PC-9 (cell line): ENCODE data around the gene TRPM5. TPM values are rescaled to one million over a fixed set of nuclear protein-coding genes. Genes with fewer than 3 reads are reported as not detected.

Experiments
- BruUV-seq: library from RNA; stranded (reverse); fragments of 400-500 nt; replicated peaks from 2 replicates; lab custom pipeline; 2021; lab: Mats Ljungman, UMichigan
- CTCF ChIA-PET: fragments of 300-600 bp; sonication (Branson Sonifier 250); formaldehyde crosslinking; loops from one replicate; lab custom pipeline; 2022; ENCODE audit warnings: antibody characterized with exemption; lab: Charles Lee
- POLR2A ChIA-PET: fragments of 300-600 bp; sonication (Branson Sonifier 250); formaldehyde crosslinking; loops from one replicate; lab custom pipeline; 2022; ENCODE audit warnings: antibody characterized with exemption; ENCODE audit not compliant: unreplicated experiment; lab: Charles Lee
- DNase-seq, 2 experiments: peaks; one replicate each; pipeline versions ENCODE4 v3.0.0 to v3.0.0-alpha.2; 2015 to 2022; ENCODE audit warnings: mixed read lengths in 1 of 2
- H2AFZ ChIP-seq: fragments of 200-600 bp; sonication (generic); 2 replicates; pipeline ENCODE4 v1.8.1; 2017; ENCODE audit warnings: antibody characterized with exemption
- H3F3A ChIP-seq: fragments of 200-600 bp; sonication (generic); 2 replicates; pipeline ENCODE4 v1.8.1; 2017; ENCODE audit warnings: antibody characterized with exemption, mild to moderate bottlenecking, low read depth; ENCODE audit not compliant: insufficient read depth
- H3K27ac ChIP-seq: fragments of 200-600 bp; sonication (generic); 2 replicates; pipeline ENCODE4 v1.6.1; 2016; ENCODE audit warnings: mixed run types
- H3K27me3 ChIP-seq: fragments of 200-600 bp; sonication (generic); 2 replicates; pipeline ENCODE4 v1.6.1; 2016; ENCODE audit warnings: low read depth, mixed run types; ENCODE audit not compliant: insufficient read depth
- H3K36me3 ChIP-seq: fragments of 200-600 bp; sonication (generic); 2 replicates; pipeline ENCODE4 v1.6.1; 2016; ENCODE audit warnings: low read depth, mixed run types
- H3K4me1 ChIP-seq: fragments of 200-600 bp; sonication (generic); replicated peaks from 2 replicates; pipeline ENCODE4 v1.6.1; 2016; ENCODE audit warnings: mixed run types; ENCODE audit not compliant: insufficient read depth
- H3K4me2 ChIP-seq: fragments of 200-600 bp; sonication (generic); 2 replicates; pipeline ENCODE4 v1.6.1; 2017; ENCODE audit warnings: mixed run types
- H3K4me3 ChIP-seq: fragments of 200-600 bp; sonication (generic); 2 replicates; pipeline ENCODE4 v1.6.1; 2016; ENCODE audit warnings: mixed run types
- H3K79me2 ChIP-seq: fragments of 200-600 bp; sonication (generic); 2 replicates; pipeline ENCODE4 v1.6.1; 2017; ENCODE audit warnings: low read depth, mixed run types
- H3K9me2 ChIP-seq: fragments of 200-600 bp; sonication (generic); 2 replicates; pipeline ENCODE4 v1.8.1; 2017; ENCODE audit warnings: mild to moderate bottlenecking; ENCODE audit not compliant: insufficient read depth
- H3K9me3 ChIP-seq: fragments of 200-600 bp; sonication (generic); 2 replicates; pipeline ENCODE4 v1.8.1; 2016; ENCODE audit warnings: low read depth; ENCODE audit not compliant: insufficient read depth
- H4K20me1 ChIP-seq: fragments of 200-600 bp; sonication (generic); 2 replicates; pipeline ENCODE4 v1.8.1; 2017; ENCODE audit not compliant: insufficient read depth
- CTCF ChIP-seq: fragments of 200-600 bp; sonication (generic); conservative IDR thresholded peaks from 2 replicates; pipeline ENCODE4 v1.6.1; 2017; ENCODE audit warnings: mixed run types, antibody characterized with exemption, mild to moderate bottlenecking, moderate library complexity
- EZH2 ChIP-seq: fragments of 200-600 bp; sonication (generic); IDR thresholded peaks from 2 replicates; pipeline ENCODE4 v1.8.0; 2017; ENCODE audit warnings: antibody characterized with exemption, low read depth
- intact Hi-C: fragments of 100-400 bp; cut with micrococcal nuclease; formaldehyde crosslinking; loops from one replicate; pipeline ENCODE4 v1.10.0; 2022; ENCODE audit not compliant: unreplicated experiment
- total RNA-seq: library from RNA; stranded (reverse); gene quantifications from 2 replicates; pipeline ENCODE4 v1.2.3, GENCODE V29; 2021

TRPM5 gene
- total RNA-seq, 1 experiment from 2014 or later, result not detected

- Histone ChIP-seq H3K27ac (no peak overlapping the region), H3K36me3 (no peaks in the 10 kb centered on the region), H3K4me1 (no peaks in the 10 kb centered on the region), H2AFZ (no peak overlapping the region), H3K4me2 (no peak overlapping the region), H3K79me2 (no peaks in the 10 kb centered on the region), H4K20me1 (no peaks in the 10 kb centered on the region), H3K9me3 (no peaks in the 10 kb centered on the region), H3K9me2 (no peaks in the 10 kb centered on the region), H3K27me3 (0 out of 2 replicates have a peak, but pooled peaks cover 1% of the 10 kb centered on the region), H3F3A (no peaks in the 10 kb centered on the region), H3K4me3 (no peak overlapping the region)
- TF ChIP-seq EZH2 (no peak), CTCF (no peak)
- DNase-seq, result no peak
- BruUV-seq, result no TSS peak
- ChIA-PET POLR2A (no interaction called here), CTCF (interaction anchor here (0.6 kb wide), 1 partner anchor 524 kb away, joined by 3 read pairs; no protein-coding TSS in a partner anchor)
- intact Hi-C loops, result loop anchor here (5.0 kb wide), 1 partner anchor 248 kb away; no protein-coding TSS in a partner anchor
Observed at GRCh38 chr11:2415601-2416380, 28.5 kb downstream of the TRPM5 start.

GRCh38 chr11:2415171-2415570 is 29.1 kb downstream of the TRPM5 start:
- DNase-seq, result no peak
- no TSS peak for BruUV-seq
- no peak for TF ChIP-seq EZH2
- TF ChIP-seq CTCF, result no peak
- Histone ChIP-seq H3K4me2 (no peak overlapping the region), H3F3A (no peaks in the 10 kb centered on the region), H4K20me1 (no peaks in the 10 kb centered on the region), H3K79me2 (no peaks in the 10 kb centered on the region), H3K27me3 (0 out of 2 replicates have a peak, but pooled peaks cover 4% of the 10 kb centered on the region), H3K9me3 (no peaks in the 10 kb centered on the region), H3K36me3 (no peaks in the 10 kb centered on the region), H3K9me2 (no peaks in the 10 kb centered on the region), H3K4me3 (no peak overlapping the region), H2AFZ (no peak overlapping the region), H3K4me1 (no peaks in the 10 kb centered on the region), H3K27ac (no peak overlapping the region)
- CTCF ChIA-PET, result interaction anchor here (0.6 kb wide), 1 partner anchor 524 kb away, joined by 3 read pairs; no protein-coding TSS in a partner anchor
- intact Hi-C loops, result loop anchor here (5.0 kb wide), 1 partner anchor 248 kb away; no protein-coding TSS in a partner anchor
- POLR2A ChIA-PET, result no interaction called here

- H4K20me1 ChIP-seq, result no peaks in the 10 kb centered on the region
- intact Hi-C loops, result loop anchor here (5.0 kb wide), 1 partner anchor 247 kb away; no protein-coding TSS in a partner anchor
- H3K4me2 ChIP-seq, result no peak overlapping the region
- POLR2A ChIA-PET, result no interaction called here
- H3K36me3 ChIP-seq, result no peaks in the 10 kb centered on the region
- TF ChIP-seq CTCF, result no peak
- TF ChIP-seq EZH2, result no peak
- no peaks in the 10 kb centered on the region for H3K9me3 ChIP-seq
- no peak for DNase-seq
- H3K79me2 ChIP-seq, result no peaks in the 10 kb centered on the region
- no peak overlapping the region for H3K27ac ChIP-seq
- no peaks in the 10 kb centered on the region for H3F3A ChIP-seq
- H3K4me1 ChIP-seq, result no peaks in the 10 kb centered on the region
- BruUV-seq, result no TSS peak
- H3K27me3 ChIP-seq, result 0 out of 2 replicates have a peak, but pooled peaks cover 4% of the 10 kb centered on the region
- CTCF ChIA-PET, result no interaction called here
- no peaks in the 10 kb centered on the region for H3K9me2 ChIP-seq
- H2AFZ ChIP-seq, result no peak overlapping the region
- H3K4me3 ChIP-seq, result no peak overlapping the region
Observed at GRCh38 chr11:2414616-2415015, 29.7 kb downstream of the TRPM5 start.
